Trophoblast cell (in vitro differentiated cells and primary cell): ENCODE measurements around the gene LAMB4.

ENCODE experiments used
- DNase-seq, 2 donors: peaks; one replicate each; pipeline ENCODE4 v3.0.0-alpha.2; 2016
- H2AFZ ChIP-seq: 2 replicates; pipeline ENCODE4 v1.6.1; 2013; ENCODE audit warnings: low read length, moderate library complexity, mild to moderate bottlenecking; ENCODE audit not compliant: insufficient read depth, poor library complexity
- H2AK5ac ChIP-seq: 2 replicates; pipeline ENCODE4 v1.6.1; 2013; ENCODE audit warnings: mild to moderate bottlenecking, low read length
- H2BK120ac ChIP-seq: 2 replicates; pipeline ENCODE4 v1.6.1; 2013; ENCODE audit warnings: low read length, mild to moderate bottlenecking, moderate library complexity; ENCODE audit not compliant: insufficient read depth, poor library complexity
- H2BK12ac ChIP-seq: 2 replicates; pipeline ENCODE4 v1.6.1; 2013; ENCODE audit warnings: mild to moderate bottlenecking, low read length, moderate library complexity
- H2BK5ac ChIP-seq: 2 replicates; pipeline ENCODE4 v1.6.1; 2013; ENCODE audit warnings: low read length, low read depth, moderate library complexity, mild to moderate bottlenecking; ENCODE audit not compliant: poor library complexity
- H3K14ac ChIP-seq: 2 replicates; pipeline ENCODE4 v1.6.1; 2013; ENCODE audit warnings: mild to moderate bottlenecking, low read length
- H3K18ac ChIP-seq: 2 replicates; pipeline ENCODE4 v1.6.1; 2013; ENCODE audit warnings: mild to moderate bottlenecking, low read length
- H3K23ac ChIP-seq: 2 replicates; pipeline ENCODE4 v1.6.1; 2013; ENCODE audit warnings: low read length
- H3K27ac ChIP-seq: 2 replicates; pipeline ENCODE4 v1.5.1; 2013; ENCODE audit warnings: low read depth, mild to moderate bottlenecking, inconsistent platforms, low read length, moderate library complexity
- H3K27me3 ChIP-seq: 2 replicates; pipeline ENCODE4 v1.6.1; 2013; ENCODE audit warnings: inconsistent platforms, mild to moderate bottlenecking, low read length, moderate library complexity; ENCODE audit not compliant: insufficient read depth
- H3K36me3 ChIP-seq, 2 experiments: 1 replicate in 1 of 2; 2 replicates in 1 of 2; pipeline ENCODE4 v1.6.1; 2013; ENCODE audit warnings: low read length in 2 of 2, mild to moderate bottlenecking in 2 of 2, moderate library complexity in 1 of 2; ENCODE audit not compliant: insufficient read depth in 2 of 2, control insufficient read depth in 1 of 2
- H3K4ac ChIP-seq: 2 replicates; pipeline ENCODE4 v1.6.1; 2013; ENCODE audit warnings: low read depth, mild to moderate bottlenecking, low read length, moderate library complexity
- H3K4me1 ChIP-seq, 2 experiments: 1 replicate in 1 of 2; 2 replicates in 1 of 2; pipeline ENCODE4 v1.6.1; 2013; ENCODE audit warnings: low read length in 2 of 2, mild to moderate bottlenecking in 2 of 2, moderate library complexity in 1 of 2; ENCODE audit not compliant: insufficient read depth in 2 of 2, control insufficient read depth in 1 of 2
- H3K4me2 ChIP-seq: 2 replicates; pipeline ENCODE4 v1.6.1; 2013; ENCODE audit warnings: inconsistent platforms, mild to moderate bottlenecking, low read length, moderate library complexity
- H3K4me3 ChIP-seq: 2 replicates; pipeline ENCODE4 v1.5.1; 2013; ENCODE audit warnings: mild to moderate bottlenecking, low read depth, low read length, inconsistent platforms
- H3K79me1 ChIP-seq: one replicate; pipeline ENCODE4 v1.6.1; 2013; ENCODE audit warnings: low read length
- H3K79me2 ChIP-seq: 2 replicates; pipeline ENCODE4 v1.6.1; 2013; ENCODE audit warnings: low read length, mild to moderate bottlenecking; ENCODE audit not compliant: control insufficient read depth, insufficient read depth, poor library complexity
- H3K9ac ChIP-seq: 2 replicates; pipeline ENCODE4 v1.6.1; 2013; ENCODE audit warnings: mild to moderate bottlenecking, low read length
- H3K9me3 ChIP-seq: 2 replicates; pipeline ENCODE4 v1.6.1; 2013; ENCODE audit warnings: low read depth, mild to moderate bottlenecking, control low read depth, inconsistent platforms, low read length; ENCODE audit not compliant: insufficient read depth
- H4K12ac ChIP-seq: 2 replicates; pipeline ENCODE4 v1.6.1; 2013; ENCODE audit warnings: low read depth, mild to moderate bottlenecking, low read length, moderate library complexity
- H4K8ac ChIP-seq: 2 replicates; pipeline ENCODE4 v1.6.1; 2013; ENCODE audit warnings: low read depth, mild to moderate bottlenecking, low read length, moderate library complexity
- H4K91ac ChIP-seq: one replicate; pipeline ENCODE4 v1.6.1; 2013; ENCODE audit warnings: low read depth, mild to moderate bottlenecking, low read length, moderate library complexity
- WGBS: extraction: QIAGEN DNeasy Blood & Tissue Kit; methylation state at CpG from one replicate; pipeline ENCODE4 v1.1.7; 2013; ENCODE audit warnings: missing lambda C conversion rate; ENCODE audit not compliant: insufficient read length, insufficient coverage; ENCODE audit errors: extremely low coverage; 5-methylcytosine and 5-hydroxymethylcytosine counted together

LAMB4 gene

DNA sequence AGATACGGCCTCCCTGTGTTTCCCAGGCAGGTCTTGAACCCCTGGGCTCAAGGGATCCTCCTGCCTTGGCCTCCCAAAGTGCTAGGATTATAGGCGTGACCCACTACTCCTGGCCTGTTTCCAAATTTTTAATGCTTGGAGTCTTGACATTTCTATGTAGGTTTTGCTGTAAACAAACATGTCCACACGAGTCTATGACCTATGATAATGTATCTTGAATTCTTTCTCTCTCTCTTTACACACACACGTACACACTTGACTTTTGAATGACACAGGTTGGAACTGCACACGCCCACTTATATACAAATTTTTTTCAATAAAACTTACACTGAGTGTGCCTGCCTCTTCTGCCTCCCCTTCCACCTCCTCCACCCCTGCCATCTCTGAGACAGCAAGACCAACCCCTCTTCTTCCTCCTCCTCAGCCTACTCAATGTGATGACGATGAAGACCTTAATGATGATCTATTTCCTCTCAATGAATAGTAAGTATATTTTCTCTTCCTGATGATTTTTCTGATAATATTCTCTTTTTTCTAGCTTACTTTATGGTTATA, 83.1 kb downstream of the LAMB4 start:
- Histone ChIP-seq H3K27me3 (no peaks in the 10 kb centered on the region), H4K91ac (no peak overlapping the region), H3K9me3 (no peaks in the 10 kb centered on the region), H3K27ac (no peak overlapping the region), H3K18ac (no peak overlapping the region), H3K79me2 (no peaks in the 10 kb centered on the region), H3K4me3 (no peak overlapping the region), H4K12ac (no peak overlapping the region), H2BK12ac (peak overlapping the region; percentile 76), H2BK120ac (no peak overlapping the region), H2AFZ (no peak overlapping the region), H3K14ac (no peak overlapping the region), H2AK5ac (peak overlapping the region; percentile 79), H3K79me1 (no peaks in the 10 kb centered on the region), H3K9ac (no peak overlapping the region), H2BK5ac (no peak overlapping the region), H3K23ac (no peak overlapping the region), H3K4me2 (no peak overlapping the region), H4K8ac (no peak overlapping the region), H3K4me1 (no peaks in the 10 kb centered on the region), H3K4ac (no peak overlapping the region), H3K36me3 (no peaks in the 10 kb centered on the region)
- no peak for DNase-seq
- WGBS, result no CpG with 5 or more reads among the region's 6 CpGs

DNA sequence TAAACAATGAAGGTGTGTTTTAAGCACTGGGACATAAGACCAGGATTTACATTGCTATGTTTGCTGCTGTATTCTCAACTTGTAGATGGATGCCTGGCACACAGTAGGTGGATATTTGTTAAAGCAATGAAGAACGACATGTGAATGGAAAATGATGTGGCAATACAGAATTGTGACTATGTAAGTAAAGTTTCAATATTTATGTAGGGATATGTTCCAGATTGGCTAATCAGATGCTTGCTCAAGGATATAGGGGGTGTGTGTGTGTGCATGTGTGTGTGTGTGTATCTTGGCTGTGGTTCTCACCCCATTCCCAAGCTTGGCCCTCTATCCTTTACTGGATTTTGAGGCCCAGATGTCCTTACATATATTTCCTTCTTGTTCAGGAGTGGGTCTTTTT, 84.5 kb downstream of the LAMB4 start:
- Histone ChIP-seq H3K4me1 (no peaks in the 10 kb centered on the region), H3K4me2 (no peak overlapping the region), H2BK5ac (no peak overlapping the region), H3K18ac (no peak overlapping the region), H4K12ac (no peak overlapping the region), H2BK120ac (peak overlapping the region; percentile 53), H3K27me3 (no peaks in the 10 kb centered on the region), H3K23ac (no peak overlapping the region), H3K79me2 (no peaks in the 10 kb centered on the region), H3K9ac (no peak overlapping the region), H3K36me3 (no peaks in the 10 kb centered on the region), H2BK12ac (no peak overlapping the region), H3K4ac (no peak overlapping the region), H2AK5ac (no peak overlapping the region), H3K14ac (no peak overlapping the region), H3K27ac (no peak overlapping the region), H4K8ac (no peak overlapping the region), H3K79me1 (no peaks in the 10 kb centered on the region), H3K9me3 (no peaks in the 10 kb centered on the region), H4K91ac (no peak overlapping the region), H3K4me3 (no peak overlapping the region), H2AFZ (no peak overlapping the region)
- no peak for DNase-seq
- no CpG with 5 or more reads among the region's 1 CpG for WGBS

DNA sequence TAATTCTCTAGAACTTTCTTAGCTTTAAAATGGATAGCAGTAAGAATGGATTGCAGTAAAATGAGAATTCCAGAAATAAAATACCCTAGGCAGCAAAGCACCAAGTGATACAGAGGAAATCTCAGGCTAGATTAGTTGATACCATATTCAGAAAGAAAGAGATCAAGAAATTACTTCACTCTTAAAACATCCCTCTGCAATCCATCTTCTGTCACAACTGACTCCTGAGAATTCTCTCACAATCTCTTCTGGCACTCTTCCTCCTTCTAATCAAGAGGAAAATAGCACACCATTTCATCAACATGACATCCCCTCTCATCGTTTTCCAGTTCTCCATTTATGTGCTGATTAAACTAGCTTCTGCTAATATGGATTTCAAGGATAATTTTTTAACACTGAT, 85.0 kb downstream of the LAMB4 start:
- Histone ChIP-seq H3K23ac (no peak overlapping the region), H3K14ac (no peak overlapping the region), H4K8ac (no peak overlapping the region), H3K36me3 (no peaks in the 10 kb centered on the region), H3K4ac (no peak overlapping the region), H3K4me3 (no peak overlapping the region), H4K91ac (no peak overlapping the region), H3K9ac (no peak overlapping the region), H3K79me1 (no peaks in the 10 kb centered on the region), H3K4me1 (no peaks in the 10 kb centered on the region), H2AK5ac (no peak overlapping the region), H2BK12ac (no peak overlapping the region), H3K27me3 (no peaks in the 10 kb centered on the region), H2BK5ac (no peak overlapping the region), H3K79me2 (no peaks in the 10 kb centered on the region), H2BK120ac (no peak overlapping the region), H3K4me2 (no peak overlapping the region), H2AFZ (no peak overlapping the region), H3K9me3 (no peaks in the 10 kb centered on the region), H3K18ac (no peak overlapping the region), H3K27ac (no peak overlapping the region), H4K12ac (no peak overlapping the region)
- no peak for DNase-seq
- WGBS, result no CpG with 5 or more reads among the region's 1 CpG

DNA sequence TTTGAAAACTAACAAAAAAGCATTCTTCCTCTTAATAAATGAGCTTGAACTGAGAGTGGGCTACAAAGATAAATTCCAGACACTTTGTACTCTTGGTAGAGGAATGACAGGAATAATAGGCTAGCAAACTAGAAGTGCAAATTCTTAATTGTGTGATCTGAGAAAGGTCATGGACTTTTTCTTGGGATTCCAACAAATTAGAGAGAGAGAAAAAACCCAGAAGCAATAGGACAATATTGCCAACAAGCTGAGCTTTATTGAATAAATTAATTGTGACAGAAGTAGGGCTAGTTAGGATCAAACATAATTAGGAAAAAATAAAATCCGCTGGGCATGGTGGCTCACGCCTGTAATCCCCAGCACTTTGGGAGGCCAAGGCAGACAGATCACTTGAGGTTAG, 85.8 kb downstream of the LAMB4 start:
- H3K79me1 ChIP-seq, result no peaks in the 10 kb centered on the region
- no peak overlapping the region for H3K4ac ChIP-seq
- H3K4me1 ChIP-seq, result no peaks in the 10 kb centered on the region
- H3K79me2 ChIP-seq, result no peaks in the 10 kb centered on the region
- no peak overlapping the region for H2BK5ac ChIP-seq
- peak overlapping the region; percentile 58 for H3K27ac ChIP-seq
- H3K14ac ChIP-seq, result no peak overlapping the region
- WGBS, result no CpG with 5 or more reads among the region's 2 CpGs
- H4K8ac ChIP-seq, result no peak overlapping the region
- H3K4me3 ChIP-seq, result no peak overlapping the region
- no peak overlapping the region for H3K23ac ChIP-seq
- peak overlapping the region; percentile 14 for H4K91ac ChIP-seq
- H3K27me3 ChIP-seq, result no peaks in the 10 kb centered on the region
- H3K9ac ChIP-seq, result no peak overlapping the region
- H2BK12ac ChIP-seq, result no peak overlapping the region
- no peak overlapping the region for H2AK5ac ChIP-seq
- H3K4me2 ChIP-seq, result no peak overlapping the region
- H3K18ac ChIP-seq, result no peak overlapping the region
- H2BK120ac ChIP-seq, result no peak overlapping the region
- H4K12ac ChIP-seq, result no peak overlapping the region
- H3K9me3 ChIP-seq, result no peaks in the 10 kb centered on the region
- no peak overlapping the region for H2AFZ ChIP-seq
- no peak for DNase-seq
- H3K36me3 ChIP-seq, result no peaks in the 10 kb centered on the region
